ENCODE data around the gene TRPV4.

TRPV4 gene

DNA sequence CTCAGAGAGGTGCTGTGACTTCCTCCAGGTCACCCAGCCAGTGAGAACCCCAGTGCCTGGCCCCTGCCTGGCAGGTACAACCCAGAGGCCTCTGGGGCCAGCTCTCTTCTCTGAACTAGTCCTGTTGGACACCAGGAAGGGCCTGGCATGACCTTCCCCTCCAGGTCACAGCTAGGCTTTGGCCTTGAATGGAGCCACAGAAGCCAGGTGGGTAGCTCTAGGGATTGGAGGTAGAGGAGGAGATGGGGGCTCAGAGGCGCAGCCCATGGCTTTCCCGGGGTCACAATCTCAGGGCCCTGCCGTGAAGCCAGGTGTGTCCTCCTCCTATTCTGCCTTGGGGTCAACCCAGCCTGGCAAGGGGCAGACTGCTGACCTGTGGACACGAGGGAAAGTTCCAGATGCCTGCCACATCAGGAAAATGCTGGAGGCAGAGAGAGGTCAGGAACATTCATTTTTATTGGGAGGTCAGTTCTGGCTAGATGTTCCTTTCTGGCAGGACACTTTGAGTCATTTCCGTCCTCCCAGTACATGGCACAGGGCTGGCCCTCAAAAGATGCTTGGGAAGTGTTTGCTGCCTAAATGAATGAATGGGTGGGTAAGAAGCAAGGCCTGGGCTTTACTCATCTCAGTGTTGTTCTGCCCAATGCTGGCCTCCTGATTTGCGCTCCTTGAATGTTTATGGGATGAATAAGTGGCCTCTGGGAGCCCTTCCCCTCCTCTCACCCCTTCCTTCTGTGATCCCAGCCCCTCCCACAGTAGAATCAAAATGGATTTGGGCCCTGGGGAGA is 94.1 kb downstream of the TRPV4 start:
- no peak for DNase-seq

DNA sequence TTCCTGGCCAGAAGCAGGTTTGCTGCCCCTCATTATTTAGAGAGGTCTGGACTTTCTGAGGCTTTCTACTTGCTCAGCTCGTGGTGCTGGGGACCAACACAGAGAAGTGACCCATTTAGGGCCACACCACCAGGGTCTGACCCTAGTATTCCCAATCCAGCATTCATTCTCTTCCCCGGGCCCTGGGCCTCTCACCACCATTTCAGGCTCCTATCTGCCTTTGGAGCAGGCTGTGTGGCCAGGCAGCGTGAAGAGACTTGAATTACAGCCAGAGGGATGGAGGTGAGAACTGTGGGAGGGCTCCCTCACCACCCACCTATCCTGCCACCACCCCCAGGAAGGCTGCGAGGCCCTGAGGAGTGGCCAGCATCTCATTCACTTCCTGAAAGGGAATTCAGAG is 95.0 kb downstream of the TRPV4 start:
- no peak for DNase-seq

DNA sequence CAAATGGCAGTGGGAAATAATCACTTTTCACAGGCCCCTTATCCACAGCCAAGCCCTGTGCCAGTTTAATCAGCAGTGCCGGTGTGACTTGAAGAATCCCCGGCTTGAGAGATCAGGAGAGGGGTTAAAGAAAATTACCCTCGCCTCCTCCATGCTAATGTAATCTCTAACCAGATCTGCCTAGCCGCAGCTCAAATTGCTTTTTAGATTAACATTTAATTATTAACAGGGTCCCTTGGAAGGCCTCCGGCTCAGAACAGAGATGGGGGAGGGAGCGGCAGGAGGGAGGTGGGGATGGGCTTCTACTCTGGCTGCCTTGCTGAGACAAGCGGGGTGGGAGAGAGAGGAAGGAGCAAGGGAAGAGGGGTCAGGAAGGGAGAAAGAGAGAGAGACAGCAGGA is 95.6 kb downstream of the TRPV4 start:
- DNase-seq, result no peak

- no peak for DNase-seq
These were observed 96.1 kb downstream of the TRPV4 start for GRCh38 chr12:109737126-109737525.

- no peak for DNase-seq
These were observed 96.6 kb downstream of the TRPV4 start for GRCh38 chr12:109736552-109737108.

- DNase-seq, result no peak
These were observed 97.2 kb downstream of the TRPV4 start for GRCh38 chr12:109735825-109736551.

DNA sequence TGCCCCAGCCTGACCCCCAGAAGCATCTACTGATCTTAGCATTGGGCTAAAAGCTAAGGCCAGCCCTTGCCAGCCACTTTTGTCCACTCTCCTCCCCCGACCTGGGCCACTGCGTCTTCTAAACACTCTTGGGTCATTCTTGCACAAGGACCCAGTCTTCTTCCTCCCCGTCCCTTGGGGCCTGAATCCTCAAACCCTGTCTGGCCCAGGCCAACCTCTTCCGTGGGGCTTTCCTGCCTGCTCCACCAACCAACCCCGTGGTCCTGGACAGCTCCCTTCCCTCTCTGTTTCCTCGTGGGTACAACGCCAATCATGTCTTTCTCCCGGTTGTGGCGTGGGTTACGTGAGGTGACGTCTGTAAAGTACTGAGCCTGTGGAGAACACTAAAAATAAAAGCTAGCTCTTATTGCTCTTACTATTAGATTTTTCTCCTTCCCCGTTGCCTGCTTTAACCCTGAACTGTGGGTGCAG is 98.1 kb downstream of the TRPV4 start:
- DNase-seq, result no peak

GRCh38 chr12:109734219-109735000 is 98.8 kb downstream of the TRPV4 start:
- DNase-seq, result no peak

Measured in midbrain (tissue), 1 donor.